Mesodermal cell (in vitro differentiated cells): ENCODE data around the gene LRCH4. TPM values are rescaled to one million over a fixed set of nuclear protein-coding genes. Genes with fewer than 3 reads are reported as not detected.
A peak's percentile ranks its signal among the peaks of the same experiment; 100 is the strongest.

Source experiments
- H3K27ac ChIP-seq: 2 replicates; pipeline ENCODE4 v1.7.0; 2013; ENCODE audit warnings: mild to moderate bottlenecking, low read depth, low read length, moderate library complexity; ENCODE audit not compliant: severe bottlenecking
- H3K36me3 ChIP-seq: 2 replicates; pipeline ENCODE4 v1.7.1; 2013; ENCODE audit warnings: mild to moderate bottlenecking, low read length, moderate library complexity; ENCODE audit not compliant: control insufficient read depth, insufficient read depth
- H3K4me1 ChIP-seq: one replicate; pipeline ENCODE4 v1.7.1; 2013; ENCODE audit warnings: mild to moderate bottlenecking, low read length; ENCODE audit not compliant: insufficient read depth, control insufficient read depth, poor library complexity, severe bottlenecking
- H3K4me3 ChIP-seq: 2 replicates; pipeline ENCODE4 v1.7.0; 2013; ENCODE audit warnings: low read length, control low read depth, mild to moderate bottlenecking; ENCODE audit not compliant: insufficient read depth, poor library complexity, severe bottlenecking; ENCODE audit errors: extremely low read depth
- H3K9me3 ChIP-seq: 2 replicates; pipeline ENCODE4 v1.7.1; 2013; ENCODE audit warnings: mild to moderate bottlenecking, low read length, moderate library complexity; ENCODE audit not compliant: control insufficient read depth
- WGBS, 2 experiments: methylation state at CpG; one replicate each; pipeline ENCODE4 v1.1.5; 2013; ENCODE audit warnings: missing lambda C conversion rate in 2 of 2; ENCODE audit not compliant: insufficient coverage in 2 of 2; 5-methylcytosine and 5-hydroxymethylcytosine counted together
- polyA plus RNA-seq, 2 experiments: library from polyadenylated mRNA; stranded (reverse); fragments of 50-300 nt; gene quantifications; one replicate each; pipeline ENCODE4 v1.2.3, GENCODE V29; 2013

Gene LRCH4, protein sequence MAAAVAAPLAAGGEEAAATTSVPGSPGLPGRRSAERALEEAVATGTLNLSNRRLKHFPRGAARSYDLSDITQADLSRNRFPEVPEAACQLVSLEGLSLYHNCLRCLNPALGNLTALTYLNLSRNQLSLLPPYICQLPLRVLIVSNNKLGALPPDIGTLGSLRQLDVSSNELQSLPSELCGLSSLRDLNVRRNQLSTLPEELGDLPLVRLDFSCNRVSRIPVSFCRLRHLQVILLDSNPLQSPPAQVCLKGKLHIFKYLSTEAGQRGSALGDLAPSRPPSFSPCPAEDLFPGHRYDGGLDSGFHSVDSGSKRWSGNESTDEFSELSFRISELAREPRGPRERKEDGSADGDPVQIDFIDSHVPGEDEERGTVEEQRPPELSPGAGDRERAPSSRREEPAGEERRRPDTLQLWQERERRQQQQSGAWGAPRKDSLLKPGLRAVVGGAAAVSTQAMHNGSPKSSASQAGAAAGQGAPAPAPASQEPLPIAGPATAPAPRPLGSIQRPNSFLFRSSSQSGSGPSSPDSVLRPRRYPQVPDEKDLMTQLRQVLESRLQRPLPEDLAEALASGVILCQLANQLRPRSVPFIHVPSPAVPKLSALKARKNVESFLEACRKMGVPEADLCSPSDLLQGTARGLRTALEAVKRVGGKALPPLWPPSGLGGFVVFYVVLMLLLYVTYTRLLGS
- polyA plus RNA-seq (2013, experiment 1 of 2) = 53.1 TPM
- polyA plus RNA-seq (2013, experiment 2 of 2) = 44.1 TPM

DNA sequence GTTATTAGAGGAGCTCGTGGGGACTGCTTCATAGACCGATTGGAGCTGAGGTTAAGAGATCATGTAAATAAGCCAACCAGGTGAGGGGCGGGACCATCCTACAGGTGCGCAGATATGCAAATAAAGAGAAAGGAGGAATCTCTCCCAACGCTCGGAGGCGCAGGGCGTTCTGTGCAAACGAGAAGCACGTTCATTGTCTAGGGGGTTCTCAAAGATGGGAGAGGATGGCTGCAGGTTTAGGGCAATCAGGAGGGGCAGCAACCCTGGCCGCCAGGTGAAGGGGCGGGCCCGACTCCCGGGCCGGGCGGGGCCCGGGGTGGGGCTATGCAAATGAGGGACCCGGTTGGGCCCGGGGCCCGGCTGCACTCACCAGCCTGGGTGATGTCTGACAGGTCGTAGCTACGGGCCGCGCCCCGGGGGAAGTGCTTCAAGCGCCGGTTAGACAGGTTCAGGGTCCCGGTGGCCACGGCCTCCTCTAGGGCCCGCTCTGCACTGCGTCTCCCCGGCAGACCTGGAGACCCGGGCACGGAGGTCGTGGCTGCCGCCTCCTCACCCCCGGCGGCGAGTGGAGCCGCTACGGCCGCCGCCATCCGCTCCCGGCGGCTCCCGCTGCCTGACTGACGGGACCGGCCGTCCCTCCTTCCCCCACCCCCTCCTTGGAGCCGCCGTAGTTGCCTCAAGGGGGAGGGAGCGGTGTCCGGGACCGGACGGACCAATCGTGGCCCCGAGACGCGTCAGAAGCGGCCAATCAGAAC is at the start of gene LRCH4:
Gene LRCH4, minus strand, starts transcription at position 619 of the 755 bp plus-strand sequence. Its CDS starts 29 bp downstream, at position 590.
- Histone ChIP-seq H3K4me3 (peak within 1 kb of the TSS; percentile 70), H3K36me3 (peaks cover 22% of the 10 kb centered on the region), H3K9me3 (no peaks in the 10 kb centered on the region), H3K27ac (peak within 1 kb of the TSS; percentile 90), H3K4me1 (peaks cover 24% of the 10 kb centered on the region)
- WGBS, 2 experiments = 0 to 1% methylated on average over 45 to 47 of the region's 61 CpGs

DNA sequence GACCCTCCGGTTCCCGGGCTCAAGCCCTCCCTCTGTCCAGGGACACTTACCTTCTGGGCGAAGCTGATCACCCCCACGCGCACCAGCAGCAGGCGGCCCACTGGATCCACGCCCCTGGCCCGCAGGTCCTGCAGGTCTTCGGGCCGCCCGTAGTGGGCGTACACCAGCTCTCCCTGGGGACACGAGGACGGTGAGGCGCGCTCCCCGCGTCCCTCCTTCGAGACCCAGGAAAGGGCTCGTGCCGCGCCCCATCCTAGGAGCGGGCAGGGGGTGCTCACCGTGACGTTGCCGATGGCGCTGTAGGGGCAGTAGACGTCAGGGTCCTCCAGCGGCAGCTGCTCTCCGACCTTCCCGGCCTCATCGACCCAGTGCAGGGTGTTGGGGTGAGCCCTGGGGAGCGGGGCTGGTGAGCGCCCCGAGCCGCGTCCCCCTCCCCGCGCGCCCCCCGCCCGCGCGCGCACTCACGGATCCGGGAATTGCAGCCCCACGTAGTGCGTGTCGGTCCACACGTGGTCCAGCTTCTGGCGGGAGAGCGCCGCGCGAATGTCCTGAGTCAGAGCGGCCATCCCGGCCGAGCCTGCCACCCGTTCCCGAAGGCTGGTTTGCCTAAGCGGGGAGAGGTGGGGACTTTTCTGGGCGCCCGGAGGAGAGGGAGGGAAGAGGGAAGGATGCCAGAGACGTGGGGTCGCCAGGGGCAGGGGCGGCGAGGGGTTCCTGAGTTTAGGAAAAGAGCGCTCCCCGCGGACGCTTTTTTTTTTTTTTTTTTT is 47.2 kb upstream of the LRCH4 start:
- H3K4me1 ChIP-seq = peaks cover 3% of the 10 kb centered on the region
- no peak overlapping the region for H3K27ac ChIP-seq
- peak overlapping the region; percentile 39 for H3K4me3 ChIP-seq
- no peaks in the 10 kb centered on the region for H3K9me3 ChIP-seq
- no peaks in the 10 kb centered on the region for H3K36me3 ChIP-seq
- 4 to 5% methylated on average over 28 to 46 of the region's 72 CpGs for WGBS, 2 experiments

DNA sequence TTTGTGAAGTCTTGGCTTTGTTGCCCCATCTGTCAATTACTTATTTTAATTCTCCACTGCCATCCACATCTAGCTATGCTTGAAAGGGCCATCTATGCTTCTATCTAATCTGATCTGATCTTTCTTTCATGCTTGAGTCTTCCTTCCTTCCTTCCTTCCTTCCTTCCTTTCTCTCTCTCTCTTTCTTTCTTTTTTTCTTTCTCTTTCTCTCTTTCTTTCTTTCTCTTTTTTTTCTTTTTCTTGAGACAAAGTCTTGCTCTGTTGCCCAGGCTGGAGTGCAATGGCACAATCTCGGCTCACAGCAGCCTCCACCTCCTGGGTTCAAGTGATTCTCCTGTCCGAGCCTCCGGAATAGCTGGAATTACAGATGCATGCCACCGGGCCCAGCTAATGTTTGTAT is 44.1 kb upstream of the LRCH4 start:
- H3K4me1 ChIP-seq = peaks cover 3% of the 10 kb centered on the region
- H3K36me3 ChIP-seq = no peaks in the 10 kb centered on the region
- H3K9me3 ChIP-seq = no peaks in the 10 kb centered on the region
- no peak overlapping the region for H3K27ac ChIP-seq
- WGBS, 2 experiments = 82 to 83% methylated on average over 4 of the region's 4 CpGs
- H3K4me3 ChIP-seq = no peak overlapping the region

DNA sequence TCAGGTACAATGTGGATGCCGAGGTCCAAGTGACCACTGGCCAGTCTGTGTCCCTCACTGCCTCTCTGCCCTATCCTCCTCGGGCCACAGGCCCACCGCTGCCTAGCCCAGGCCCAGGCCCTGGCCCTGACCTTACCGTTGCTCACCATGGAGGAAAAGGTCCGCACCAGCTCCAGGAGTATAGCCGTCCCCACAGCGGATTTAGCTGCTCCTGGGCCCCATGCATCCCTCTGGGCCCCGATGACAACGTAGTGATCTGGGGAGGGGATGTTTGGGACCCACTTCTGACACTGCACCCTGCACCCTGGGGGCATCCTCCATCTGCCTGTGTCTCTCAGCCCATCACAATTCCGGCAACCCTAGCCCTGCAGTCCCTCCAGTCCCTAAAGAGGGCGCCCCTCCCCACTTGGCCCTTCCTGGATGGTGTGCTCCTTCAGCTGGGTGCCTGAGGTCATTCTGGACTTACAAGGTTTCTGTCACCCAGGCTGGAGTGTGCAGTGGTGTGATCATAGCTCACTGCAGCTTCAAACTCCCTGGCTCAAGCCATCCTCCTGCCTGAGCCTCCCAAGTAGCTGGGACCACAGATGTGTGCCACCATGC is 43.3 kb upstream of the LRCH4 start:
- WGBS, 2 experiments = 64 to 70% methylated on average over 9 to 10 of the region's 11 CpGs
- H3K4me1 ChIP-seq = peaks cover 3% of the 10 kb centered on the region
- no peaks in the 10 kb centered on the region for H3K9me3 ChIP-seq
- no peak overlapping the region for H3K27ac ChIP-seq
- H3K36me3 ChIP-seq = no peaks in the 10 kb centered on the region
- H3K4me3 ChIP-seq = no peak overlapping the region

DNA sequence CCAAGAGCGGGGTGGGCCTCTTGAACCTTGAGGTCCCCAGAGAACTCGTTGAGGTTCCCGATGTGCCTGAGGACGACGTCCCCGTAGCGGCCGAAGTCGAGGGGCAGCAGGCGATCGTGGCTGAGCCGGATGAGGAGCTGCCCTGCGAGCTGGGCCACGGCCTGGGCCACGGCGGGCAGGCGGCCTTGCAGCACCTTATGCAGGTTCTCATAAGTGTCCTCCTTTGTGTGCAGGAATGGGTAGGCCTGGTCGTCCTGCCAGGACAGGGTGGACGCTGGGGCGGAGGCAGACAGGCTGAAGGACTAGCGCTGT is 41.3 kb upstream of the LRCH4 start:
- Histone ChIP-seq H3K36me3 (no peaks in the 10 kb centered on the region), H3K4me3 (no peak overlapping the region), H3K4me1 (no peaks in the 10 kb centered on the region), H3K27ac (no peak overlapping the region), H3K9me3 (no peaks in the 10 kb centered on the region)
- WGBS, 2 experiments = 92 to 95% methylated on average over 14 to 17 of the region's 21 CpGs

DNA sequence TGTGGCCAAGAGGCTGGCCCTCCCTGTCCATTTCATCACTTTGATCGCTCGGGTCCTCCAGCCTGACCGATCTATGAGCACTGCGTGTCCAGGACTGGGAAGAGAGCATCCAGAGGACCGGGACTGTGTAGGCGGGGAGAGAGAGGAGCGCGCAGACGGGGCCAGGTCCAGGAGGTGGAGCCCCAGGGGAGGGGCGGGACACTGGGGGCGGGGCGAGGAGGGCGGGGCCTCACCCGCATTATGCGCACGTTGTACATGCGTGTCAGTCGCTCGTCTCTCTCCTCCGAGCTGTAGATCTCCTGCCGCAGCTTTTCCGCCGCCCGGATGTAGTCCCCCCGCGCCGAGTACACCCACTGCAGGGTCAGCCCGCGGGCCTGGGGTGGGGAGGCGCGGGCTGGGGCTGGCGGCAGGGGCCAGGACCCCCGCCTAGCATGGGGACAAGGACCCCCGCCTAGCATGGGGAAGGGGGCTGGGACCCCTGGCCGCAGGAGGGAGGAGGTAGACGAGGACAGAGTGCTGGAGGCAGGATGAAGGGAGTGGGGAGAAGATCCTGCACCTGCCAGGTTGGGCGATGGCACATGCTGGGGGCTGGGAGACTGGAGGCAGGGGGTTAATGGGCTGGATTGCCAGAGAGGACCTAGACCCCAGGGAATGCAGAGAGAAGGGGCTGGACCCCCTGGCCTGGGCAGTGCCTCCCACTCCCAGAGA is 40.8 kb upstream of the LRCH4 start:
- no peak overlapping the region for H3K27ac ChIP-seq
- no peaks in the 10 kb centered on the region for H3K4me1 ChIP-seq
- 8% methylated on average over 23 to 25 of the region's 37 CpGs for WGBS, 2 experiments
- H3K4me3 ChIP-seq = peak overlapping the region; percentile 21
- no peaks in the 10 kb centered on the region for H3K9me3 ChIP-seq
- H3K36me3 ChIP-seq = no peaks in the 10 kb centered on the region

DNA sequence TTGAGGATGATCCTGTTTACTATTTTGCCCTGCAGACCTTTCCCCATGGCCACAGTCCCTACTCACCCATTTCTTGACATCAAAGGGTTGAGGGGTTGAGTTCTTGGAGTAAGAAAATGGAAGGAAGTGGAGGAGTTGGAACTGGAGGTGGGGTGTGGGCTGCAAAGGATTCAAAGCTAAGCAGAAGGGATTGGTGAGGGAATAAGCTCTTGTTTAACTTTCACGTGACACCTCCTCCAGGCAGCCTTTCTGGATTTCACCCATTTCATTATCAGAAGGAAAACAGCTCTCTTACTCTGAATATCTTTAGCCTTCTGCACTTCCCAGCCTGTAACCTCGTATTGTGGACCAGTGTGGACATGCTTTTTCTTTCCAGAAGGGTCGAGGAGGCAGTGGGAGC is 40.1 kb upstream of the LRCH4 start:
- no peak overlapping the region for H3K4me3 ChIP-seq
- H3K4me1 ChIP-seq = no peaks in the 10 kb centered on the region
- no peak overlapping the region for H3K27ac ChIP-seq
- 50% methylated on average over 2 of the region's 3 CpGs; no CpG with 5 or more reads in 1 of the 2 experiments for WGBS, 2 experiments
- peaks cover under 1% of the 10 kb centered on the region for H3K36me3 ChIP-seq
- no peaks in the 10 kb centered on the region for H3K9me3 ChIP-seq

DNA sequence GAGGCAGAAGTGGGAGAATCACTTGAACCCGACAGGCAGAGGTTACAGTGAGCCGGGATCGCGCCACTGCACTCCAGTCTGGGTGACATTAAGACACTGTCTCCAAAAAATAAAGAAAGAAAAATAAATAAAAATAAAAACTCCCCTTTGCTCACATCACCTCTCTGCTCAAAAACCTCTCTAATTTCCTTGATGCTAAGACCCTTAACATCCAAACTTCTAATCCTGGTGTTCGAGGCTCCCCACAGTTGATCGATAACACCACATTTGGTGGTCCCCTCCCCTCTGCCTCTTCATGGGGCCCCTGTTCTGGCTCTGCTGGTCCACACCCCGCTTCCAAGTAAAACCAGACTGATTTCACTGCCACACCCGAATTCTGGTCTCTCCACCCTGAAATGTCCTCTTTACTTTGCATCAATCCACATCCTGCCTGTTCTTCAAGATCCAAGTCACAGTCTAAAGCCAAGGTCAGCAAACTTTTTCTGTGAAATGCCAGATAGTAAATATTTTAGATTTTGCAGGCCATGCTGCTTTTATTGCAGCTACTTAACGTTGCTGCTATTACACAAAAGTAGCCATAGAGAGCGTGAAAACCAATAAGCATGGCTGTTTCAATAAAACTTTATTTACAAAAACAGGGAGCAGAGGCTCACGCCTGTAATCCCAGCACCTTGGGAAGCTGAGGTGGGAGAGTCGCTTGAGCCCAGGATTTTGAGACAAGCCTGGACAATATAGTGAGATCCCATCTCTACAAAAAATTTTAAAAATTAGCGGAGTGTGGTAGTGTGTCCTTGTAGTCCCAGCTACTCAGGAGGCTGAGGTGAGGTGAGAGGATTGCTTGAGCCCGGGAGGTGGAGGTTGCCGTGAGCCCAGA is 38.3 kb upstream of the LRCH4 start:
- no peak overlapping the region for H3K4me3 ChIP-seq
- H3K9me3 ChIP-seq = no peaks in the 10 kb centered on the region
- 87 to 91% methylated on average over 10 to 12 of the region's 15 CpGs for WGBS, 2 experiments
- H3K4me1 ChIP-seq = no peaks in the 10 kb centered on the region
- H3K27ac ChIP-seq = no peak overlapping the region
- H3K36me3 ChIP-seq = peaks cover 3% of the 10 kb centered on the region

DNA sequence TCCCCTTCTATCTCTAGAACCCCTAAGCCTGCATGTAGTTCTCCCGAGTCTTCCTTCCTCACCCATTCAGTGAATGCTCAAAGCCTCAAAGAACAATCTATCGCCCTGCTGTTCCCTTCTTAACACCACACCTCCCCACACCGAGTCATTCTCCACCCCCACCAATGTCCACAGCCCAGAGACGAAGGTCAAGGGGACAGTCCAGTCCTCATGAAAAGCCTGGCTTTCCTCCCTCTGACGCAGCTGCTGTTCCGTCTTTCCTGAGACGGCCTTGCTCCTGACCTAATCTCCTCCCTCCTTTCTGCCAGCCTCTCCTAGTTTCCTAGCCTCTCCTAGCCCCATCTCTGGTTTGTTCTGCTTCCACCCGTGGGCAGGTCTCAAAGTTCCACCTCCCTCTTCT is 35.6 kb upstream of the LRCH4 start:
- Histone ChIP-seq H3K4me1 (no peaks in the 10 kb centered on the region), H3K9me3 (no peaks in the 10 kb centered on the region), H3K4me3 (no peak overlapping the region), H3K36me3 (peaks cover 3% of the 10 kb centered on the region), H3K27ac (no peak overlapping the region)
- 80 to 88% methylated on average over 8 of the region's 8 CpGs for WGBS, 2 experiments
